Liver (tissue), 9 donors: ENCODE results near the gene NCAPG2. TPM values are rescaled to one million over a fixed set of nuclear protein-coding genes. Genes with fewer than 3 reads are reported as not detected.
A peak's percentile ranks its signal among the peaks of the same experiment; 100 is the strongest.
"Not testable (repeated sequence)": the region's sequence is repeated elsewhere in the genome, so short reads cannot be mapped to it uniquely, and the experiment has no call there.

Source experiments
- DNase-seq: peaks from one replicate; pipeline ENCODE4 v3.0.0-alpha.2; 2017; ENCODE audit warnings: low spot score
- H3K27ac ChIP-seq, 2 donors: one replicate each; pipeline ENCODE4 v1.7.0; 2013; ENCODE audit warnings: inconsistent platforms in 2 of 2, low read length in 2 of 2, control low read depth in 1 of 2, low read depth in 1 of 2, mild to moderate bottlenecking in 1 of 2
- H3K27me3 ChIP-seq, 4 donors: one replicate each; pipeline versions ENCODE4 v1.6.1 to v1.7.0; 2013; ENCODE audit warnings: low read length in 3 of 4, inconsistent platforms in 1 of 4, mild to moderate bottlenecking in 1 of 4, moderate library complexity in 1 of 4; ENCODE audit not compliant: control insufficient read depth in 4 of 4, insufficient read depth in 4 of 4
- H3K36me3 ChIP-seq, 4 donors: one replicate each; pipeline versions ENCODE4 v1.6.1 to v1.7.0; 2013; ENCODE audit warnings: low read length in 3 of 4, mild to moderate bottlenecking in 3 of 4, low read depth in 1 of 4, moderate library complexity in 1 of 4; ENCODE audit not compliant: control insufficient read depth in 4 of 4, insufficient read depth in 3 of 4
- H3K4me1 ChIP-seq, 4 donors: one replicate each; pipeline versions ENCODE4 v1.6.1 to v1.7.0; 2013; ENCODE audit warnings: low read length in 3 of 4, mild to moderate bottlenecking in 3 of 4, moderate library complexity in 1 of 4; ENCODE audit not compliant: control insufficient read depth in 4 of 4, insufficient read depth in 4 of 4
- H3K4me3 ChIP-seq, 3 donors: one replicate each; pipeline versions ENCODE4 v1.6.1 to v1.7.0; 2013; ENCODE audit warnings: low read length in 3 of 3, control low read depth in 1 of 3, low read depth in 1 of 3, mild to moderate bottlenecking in 1 of 3
- H3K9ac ChIP-seq, 2 donors: one replicate each; pipeline ENCODE4 v1.7.0; 2013; ENCODE audit warnings: low read length in 2 of 2, mild to moderate bottlenecking in 2 of 2, moderate library complexity in 2 of 2, control low read depth in 1 of 2, low read depth in 1 of 2
- H3K9me3 ChIP-seq, 4 donors: one replicate each; pipeline versions ENCODE4 v1.6.1 to v1.7.0; 2013; ENCODE audit warnings: low read length in 3 of 4; ENCODE audit not compliant: control insufficient read depth in 4 of 4
- EGR1 ChIP-seq, 2 donors: IDR thresholded peaks; 2 replicates each; pipeline ENCODE4 v1.6.1; 2016 to 2018; ENCODE audit warnings: antibody characterized with exemption in 2 of 2, low read depth in 2 of 2
- FOXA1 ChIP-seq: IDR thresholded peaks from 2 replicates; pipeline ENCODE4 v1.6.1; 2016; ENCODE audit warnings: antibody characterized with exemption
- FOXA2 ChIP-seq: IDR thresholded peaks from 2 replicates; pipeline ENCODE4 v1.6.1; 2016; ENCODE audit warnings: antibody characterized with exemption
- GABPA ChIP-seq, 2 donors: IDR thresholded peaks in 1 of 2; conservative IDR thresholded peaks in 1 of 2; 2 replicates each; pipeline ENCODE4 v1.6.1; 2016; ENCODE audit warnings: antibody characterized with exemption in 2 of 2, mild to moderate bottlenecking in 1 of 2, moderate library complexity in 1 of 2
- HNF4A ChIP-seq, 2 donors: conservative IDR thresholded peaks; 2 replicates each; pipeline ENCODE4 v1.6.1; 2016; ENCODE audit warnings: antibody characterized with exemption in 2 of 2, mild to moderate bottlenecking in 2 of 2
- HNF4G ChIP-seq: IDR thresholded peaks from 2 replicates; pipeline ENCODE4 v1.6.1; 2016; ENCODE audit warnings: antibody characterized with exemption
- JUND ChIP-seq, 2 donors: IDR thresholded peaks; 2 replicates each; pipeline ENCODE4 v1.6.1; 2016; ENCODE audit warnings: antibody characterized with exemption in 2 of 2
- NR2F2 ChIP-seq: IDR thresholded peaks from 2 replicates; pipeline ENCODE4 v1.6.1; 2016; ENCODE audit warnings: antibody characterized with exemption
- RAD21 ChIP-seq, 2 donors: IDR thresholded peaks; 2 replicates each; pipeline ENCODE4 v1.6.1; 2016; ENCODE audit warnings: antibody characterized with exemption in 2 of 2, mild to moderate bottlenecking in 2 of 2
- RXRA ChIP-seq, 2 donors: IDR thresholded peaks; 2 replicates each; pipeline ENCODE4 v1.6.1; 2017 to 2018; ENCODE audit warnings: antibody characterized with exemption in 2 of 2, mild to moderate bottlenecking in 1 of 2
- TAF1 ChIP-seq: conservative IDR thresholded peaks from 2 replicates; pipeline ENCODE4 v1.6.1; 2016; ENCODE audit warnings: antibody characterized with exemption, mild to moderate bottlenecking
- YY1 ChIP-seq: IDR thresholded peaks from 2 replicates; pipeline ENCODE4 v1.6.1; 2016; ENCODE audit warnings: antibody characterized with exemption, mild to moderate bottlenecking
- WGBS: extraction: QIAGEN DNeasy Blood & Tissue Kit; methylation state at CpG from one replicate; pipeline ENCODE4 v1.1.7; 2013; 5-methylcytosine and 5-hydroxymethylcytosine counted together
- polyA plus RNA-seq, 2 donors: library from polyadenylated mRNA; stranded (reverse) in 1 of 2; unstranded in 1 of 2; fragments of 200-250 nt in 1 of 2; fragments of >200 nt in 1 of 2; fragmentation: Nextera tagmentation in 1 of 2; extraction: Ambion mirVana in 1 of 2; gene quantifications; one replicate each; pipeline versions ENCODE4 v1.2.1 to v1.2.3, GENCODE V29; 2013 to 2015
- total RNA-seq, 2 donors: library from RNA; depleted of rRNA; stranded (reverse); fragments of >200 nt; gene quantifications; one replicate each; pipeline ENCODE4 v1.2.3, GENCODE V29; 2014
- TF ChIP-seq, protein P1 (sequence below): IDR thresholded peaks from 2 replicates; pipeline ENCODE4 v1.6.1; 2016; ENCODE audit warnings: antibody characterized with exemption
- TF ChIP-seq, protein P2 (sequence below): fragments of 150-350 bp; IDR thresholded peaks from 2 replicates; pipeline ENCODE4 v1.5.1; 2017; ENCODE audit warnings: improper control_type of control experiment, low read depth, low read length; ENCODE audit not compliant: missing input control
- TF ChIP-seq, protein P3 (sequence below): IDR thresholded peaks from 2 replicates; pipeline ENCODE4 v1.6.1; 2016; ENCODE audit warnings: antibody characterized with exemption, mild to moderate bottlenecking
- TF ChIP-seq, protein P4 (sequence below): IDR thresholded peaks from 2 replicates; pipeline ENCODE4 v1.6.1; 2016; ENCODE audit warnings: antibody characterized with exemption
- TF ChIP-seq, protein P5 (sequence below): IDR thresholded peaks from 2 replicates; pipeline ENCODE4 v1.6.1; 2016; ENCODE audit warnings: antibody characterized with exemption
- donor health status: healthy.
- donor health status: healthy.
- donor health status: healthy.
- donor health status: healthy.
- donor health status: healthy.

NCAPG2 gene
- total and polyA plus RNA-seq, 4 donors = 0.89 to 37.4 (median 3.7) TPM

DNA sequence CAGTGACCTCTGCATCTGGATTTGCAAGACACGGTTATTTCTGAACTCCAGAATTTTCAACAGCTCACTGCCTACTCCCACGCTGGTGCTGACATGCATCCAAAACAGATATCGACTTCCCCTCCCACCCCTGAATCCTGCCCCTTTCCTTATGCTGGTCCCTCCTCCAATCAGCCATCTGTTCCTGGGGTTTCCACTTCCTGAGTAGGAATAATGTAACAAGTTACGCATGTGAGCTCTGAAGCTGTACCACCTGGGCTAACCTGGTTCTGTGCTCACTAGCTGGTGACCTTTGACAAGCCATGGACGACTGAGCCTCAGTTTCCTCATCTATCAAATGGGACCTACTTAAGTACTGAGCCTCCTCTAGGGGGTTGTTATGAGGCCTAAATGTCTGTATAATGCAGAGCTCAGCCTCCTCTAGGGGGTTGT is 1.7 kb upstream of the NCAPG2 start:
- H3K27me3 ChIP-seq = no peaks in the 10 kb centered on the region
- H3K4me3 ChIP-seq = no peak overlapping the region
- WGBS = 82% methylated on average over 5 of the region's 5 CpGs
- no peaks in the 10 kb centered on the region for H3K36me3 ChIP-seq
- H3K9ac ChIP-seq = no peak overlapping the region
- no peak overlapping the region for H3K27ac ChIP-seq
- TF ChIP-seq YY1 (no peak), GABPA (IDR thresholded peaks at IDR 0.05 in 1 of 2, conservative IDR thresholded peaks at IDR 0.05 in 1 of 2) (no peak), JUND (IDR thresholded peaks at IDR 0.05) (no peak), HNF4A (conservative IDR thresholded peaks at IDR 0.05) (no peak), FOXA2 (no peak), RAD21 (IDR thresholded peaks at IDR 0.05) (no peak), EGR1 (IDR thresholded peaks at IDR 0.05; ENCODE audit: low read depth in 2 of 2) (no peak), HNF4G (no peak)
- TF ChIP-seq, protein P1, sequence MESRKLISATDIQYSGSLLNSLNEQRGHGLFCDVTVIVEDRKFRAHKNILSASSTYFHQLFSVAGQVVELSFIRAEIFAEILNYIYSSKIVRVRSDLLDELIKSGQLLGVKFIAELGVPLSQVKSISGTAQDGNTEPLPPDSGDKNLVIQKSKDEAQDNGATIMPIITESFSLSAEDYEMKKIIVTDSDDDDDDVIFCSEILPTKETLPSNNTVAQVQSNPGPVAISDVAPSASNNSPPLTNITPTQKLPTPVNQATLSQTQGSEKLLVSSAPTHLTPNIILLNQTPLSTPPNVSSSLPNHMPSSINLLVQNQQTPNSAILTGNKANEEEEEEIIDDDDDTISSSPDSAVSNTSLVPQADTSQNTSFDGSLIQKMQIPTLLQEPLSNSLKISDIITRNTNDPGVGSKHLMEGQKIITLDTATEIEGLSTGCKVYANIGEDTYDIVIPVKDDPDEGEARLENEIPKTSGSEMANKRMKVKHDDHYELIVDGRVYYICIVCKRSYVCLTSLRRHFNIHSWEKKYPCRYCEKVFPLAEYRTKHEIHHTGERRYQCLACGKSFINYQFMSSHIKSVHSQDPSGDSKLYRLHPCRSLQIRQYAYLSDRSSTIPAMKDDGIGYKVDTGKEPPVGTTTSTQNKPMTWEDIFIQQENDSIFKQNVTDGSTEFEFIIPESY = no peak
- TF ChIP-seq, protein P2, sequence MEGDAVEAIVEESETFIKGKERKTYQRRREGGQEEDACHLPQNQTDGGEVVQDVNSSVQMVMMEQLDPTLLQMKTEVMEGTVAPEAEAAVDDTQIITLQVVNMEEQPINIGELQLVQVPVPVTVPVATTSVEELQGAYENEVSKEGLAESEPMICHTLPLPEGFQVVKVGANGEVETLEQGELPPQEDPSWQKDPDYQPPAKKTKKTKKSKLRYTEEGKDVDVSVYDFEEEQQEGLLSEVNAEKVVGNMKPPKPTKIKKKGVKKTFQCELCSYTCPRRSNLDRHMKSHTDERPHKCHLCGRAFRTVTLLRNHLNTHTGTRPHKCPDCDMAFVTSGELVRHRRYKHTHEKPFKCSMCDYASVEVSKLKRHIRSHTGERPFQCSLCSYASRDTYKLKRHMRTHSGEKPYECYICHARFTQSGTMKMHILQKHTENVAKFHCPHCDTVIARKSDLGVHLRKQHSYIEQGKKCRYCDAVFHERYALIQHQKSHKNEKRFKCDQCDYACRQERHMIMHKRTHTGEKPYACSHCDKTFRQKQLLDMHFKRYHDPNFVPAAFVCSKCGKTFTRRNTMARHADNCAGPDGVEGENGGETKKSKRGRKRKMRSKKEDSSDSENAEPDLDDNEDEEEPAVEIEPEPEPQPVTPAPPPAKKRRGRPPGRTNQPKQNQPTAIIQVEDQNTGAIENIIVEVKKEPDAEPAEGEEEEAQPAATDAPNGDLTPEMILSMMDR = no peak
- H3K9me3 ChIP-seq = peaks cover 3 to 9% (median 6%) of the 10 kb centered on the region in 4 donors
- DNase-seq = no peak
- peaks cover 1 to 14% (median 7%) of the 10 kb centered on the region in 4 donors for H3K4me1 ChIP-seq

DNA sequence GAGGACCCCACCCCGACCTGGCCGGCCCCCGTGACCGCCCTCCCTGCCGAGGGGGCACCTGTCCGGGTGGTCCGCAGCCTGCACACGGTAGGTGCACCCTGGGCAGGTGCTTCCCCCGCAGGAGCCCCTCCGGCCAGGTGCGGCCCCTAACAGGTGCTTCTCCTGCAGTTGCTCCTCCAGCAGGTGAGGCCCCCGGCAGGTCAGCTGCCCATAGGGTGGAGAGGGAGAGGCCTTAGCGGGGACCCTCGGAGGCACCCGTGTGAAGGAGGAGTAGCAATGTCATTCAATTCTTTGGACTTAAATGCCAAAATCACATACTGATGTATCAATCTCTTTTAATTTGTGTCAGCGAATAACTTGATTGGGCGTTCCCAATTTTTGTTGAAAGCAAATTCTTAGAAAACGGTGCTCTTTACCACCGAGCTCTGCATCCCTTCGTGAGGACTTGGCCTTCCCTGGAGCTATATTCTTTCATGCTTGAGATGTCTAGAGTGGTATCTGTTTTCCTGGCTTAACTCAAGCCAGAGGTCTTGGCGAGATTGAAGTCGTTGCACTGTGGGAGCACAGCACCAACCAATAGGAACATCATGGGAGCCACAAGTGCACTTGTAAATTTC is 738 bp upstream of the NCAPG2 start:
- Histone ChIP-seq H3K27ac (peak overlapping the region; percentile 66 to 89), H3K4me3 (peak overlapping the region; percentile 54 to 89 (median 72)), H3K27me3 (no peaks in the 10 kb centered on the region), H3K36me3 (no peaks in the 10 kb centered on the region), H3K9me3 (peaks cover 3 to 9% (median 6%) of the 10 kb centered on the region in 4 donors), H3K4me1 (peaks cover 1 to 14% (median 7%) of the 10 kb centered on the region in 4 donors), H3K9ac (peak overlapping the region in 1 of 2 donors; percentile 69)
- WGBS = 15% methylated on average over 22 of the region's 22 CpGs
- no peak for DNase-seq
- TF ChIP-seq NR2F2 = no peak
- TF ChIP-seq, protein P3, sequence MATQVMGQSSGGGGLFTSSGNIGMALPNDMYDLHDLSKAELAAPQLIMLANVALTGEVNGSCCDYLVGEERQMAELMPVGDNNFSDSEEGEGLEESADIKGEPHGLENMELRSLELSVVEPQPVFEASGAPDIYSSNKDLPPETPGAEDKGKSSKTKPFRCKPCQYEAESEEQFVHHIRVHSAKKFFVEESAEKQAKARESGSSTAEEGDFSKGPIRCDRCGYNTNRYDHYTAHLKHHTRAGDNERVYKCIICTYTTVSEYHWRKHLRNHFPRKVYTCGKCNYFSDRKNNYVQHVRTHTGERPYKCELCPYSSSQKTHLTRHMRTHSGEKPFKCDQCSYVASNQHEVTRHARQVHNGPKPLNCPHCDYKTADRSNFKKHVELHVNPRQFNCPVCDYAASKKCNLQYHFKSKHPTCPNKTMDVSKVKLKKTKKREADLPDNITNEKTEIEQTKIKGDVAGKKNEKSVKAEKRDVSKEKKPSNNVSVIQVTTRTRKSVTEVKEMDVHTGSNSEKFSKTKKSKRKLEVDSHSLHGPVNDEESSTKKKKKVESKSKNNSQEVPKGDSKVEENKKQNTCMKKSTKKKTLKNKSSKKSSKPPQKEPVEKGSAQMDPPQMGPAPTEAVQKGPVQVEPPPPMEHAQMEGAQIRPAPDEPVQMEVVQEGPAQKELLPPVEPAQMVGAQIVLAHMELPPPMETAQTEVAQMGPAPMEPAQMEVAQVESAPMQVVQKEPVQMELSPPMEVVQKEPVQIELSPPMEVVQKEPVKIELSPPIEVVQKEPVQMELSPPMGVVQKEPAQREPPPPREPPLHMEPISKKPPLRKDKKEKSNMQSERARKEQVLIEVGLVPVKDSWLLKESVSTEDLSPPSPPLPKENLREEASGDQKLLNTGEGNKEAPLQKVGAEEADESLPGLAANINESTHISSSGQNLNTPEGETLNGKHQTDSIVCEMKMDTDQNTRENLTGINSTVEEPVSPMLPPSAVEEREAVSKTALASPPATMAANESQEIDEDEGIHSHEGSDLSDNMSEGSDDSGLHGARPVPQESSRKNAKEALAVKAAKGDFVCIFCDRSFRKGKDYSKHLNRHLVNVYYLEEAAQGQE = no peak
- TF ChIP-seq RXRA (IDR thresholded peaks at IDR 0.05) = no peak
- no peak for TF ChIP-seq GABPA (IDR thresholded peaks at IDR 0.05 in 1 of 2, conservative IDR thresholded peaks at IDR 0.05 in 1 of 2)
- no peak for TF ChIP-seq HNF4A (conservative IDR thresholded peaks at IDR 0.05)
- no peak for TF ChIP-seq TAF1
- TF ChIP-seq FOXA1 = no peak
- no peak for TF ChIP-seq YY1
- TF ChIP-seq, protein P4, sequence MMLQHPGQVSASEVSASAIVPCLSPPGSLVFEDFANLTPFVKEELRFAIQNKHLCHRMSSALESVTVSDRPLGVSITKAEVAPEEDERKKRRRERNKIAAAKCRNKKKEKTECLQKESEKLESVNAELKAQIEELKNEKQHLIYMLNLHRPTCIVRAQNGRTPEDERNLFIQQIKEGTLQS = no peak
- TF ChIP-seq, protein P5, sequence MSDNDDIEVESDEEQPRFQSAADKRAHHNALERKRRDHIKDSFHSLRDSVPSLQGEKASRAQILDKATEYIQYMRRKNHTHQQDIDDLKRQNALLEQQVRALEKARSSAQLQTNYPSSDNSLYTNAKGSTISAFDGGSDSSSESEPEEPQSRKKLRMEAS = no peak

DNA sequence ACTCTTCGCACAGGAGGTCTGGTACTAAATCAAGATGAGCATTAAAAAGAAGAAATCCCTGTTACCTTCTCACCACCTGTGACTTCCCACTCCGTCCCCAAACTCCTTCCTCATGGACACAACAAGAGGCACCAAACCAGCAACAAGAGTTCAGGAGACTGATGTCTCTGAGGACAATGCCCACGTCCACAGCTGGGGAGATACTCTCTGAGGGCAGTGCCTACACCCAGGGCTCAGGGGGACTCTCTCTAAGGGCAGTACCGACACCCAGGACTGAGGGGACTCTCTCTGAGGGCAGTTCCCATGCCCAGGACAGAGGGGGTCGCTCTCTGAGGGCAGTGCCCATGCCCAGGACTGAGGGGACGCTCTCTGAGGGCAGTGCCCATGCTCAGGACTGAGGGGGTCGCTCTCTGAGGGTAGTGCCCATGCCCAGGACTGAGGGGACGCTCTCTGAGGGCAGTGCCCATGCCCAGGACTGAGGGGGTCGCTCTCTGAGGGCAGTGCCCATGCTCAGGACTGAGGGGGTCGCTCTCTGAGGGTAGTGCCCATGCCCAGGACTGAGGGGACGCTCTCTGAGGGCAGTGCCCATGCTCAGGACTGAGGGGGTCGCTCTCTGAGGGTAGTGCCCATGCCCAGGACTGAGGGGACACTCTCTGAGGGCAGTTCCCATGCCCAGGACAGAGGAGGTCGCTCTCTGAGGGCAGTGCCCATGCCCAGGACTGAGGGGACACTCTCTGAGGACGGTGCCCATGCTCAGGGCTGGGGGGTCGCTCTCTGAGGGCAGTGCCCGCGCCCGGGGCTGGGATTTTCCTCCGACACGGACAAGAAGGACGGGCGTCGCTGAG is 703 bp downstream of the NCAPG2 start:
- not testable (repeated sequence) for H3K27me3 ChIP-seq, DNase-seq, H3K27ac ChIP-seq, H3K36me3 ChIP-seq, H3K9me3 ChIP-seq
- peaks cover 1 to 14% (median 7%) of the 10 kb centered on the region in 4 donors for H3K4me1 ChIP-seq
- peak overlapping the region; percentile 85 to 95 (median 89) for H3K4me3 ChIP-seq
- 23% methylated on average over 23 of the region's 23 CpGs for WGBS
- H3K9ac ChIP-seq = peak overlapping the region; percentile 57 to 65
